Right kidney (tissue), 9 donors: ENCODE results near the gene SEC16A.
A peak's percentile ranks its signal among the peaks of the same experiment; 100 is the strongest.

Source experiments
- DNase-seq: peaks from one replicate; pipeline ENCODE4 v3.0.0-alpha.2; 2016
- long read RNA-seq, 8 donors: transcript quantifications; one replicate each; lab custom pipeline, GENCODE V29; 2026

The SEC16A gene
- long read RNA-seq, donor 1, partial matches to known transcripts, result 0 of 8 reads
- long read RNA-seq, donor 1, other reads (novel, unspliced or antisense), result 5 of 8 reads
- long read RNA-seq, donor 2, partial matches to known transcripts, result 5 of 11 reads
- long read RNA-seq, donor 2, other reads (novel, unspliced or antisense), result 6 of 11 reads
- long read RNA-seq, donor 3, partial matches to known transcripts, result 0 of 12 reads
- long read RNA-seq, donor 3, other reads (novel, unspliced or antisense), result 9 of 12 reads
- long read RNA-seq, donor 4, partial matches to known transcripts, result 21 of 22 reads
- long read RNA-seq, donor 4, other reads (novel, unspliced or antisense), result 0 of 22 reads
- long read RNA-seq, donor 5, partial matches to known transcripts, result 8 of 10 reads
- long read RNA-seq, donor 5, other reads (novel, unspliced or antisense), result 0 of 10 reads
- long read RNA-seq, donor 6, partial matches to known transcripts, result 23 of 27 reads
- long read RNA-seq, donor 6, other reads (novel, unspliced or antisense), result 0 of 27 reads
- long read RNA-seq, donor 7, full-length matches to known transcripts, result 5 of 47 reads
- long read RNA-seq, donor 7, partial matches to known transcripts, result 42 of 47 reads
- long read RNA-seq, donor 7, other reads (novel, unspliced or antisense), result 0 of 47 reads
- long read RNA-seq, donor 8, transcript SEC16A-208 (2 exons, 1,988 nt), result major isoform, 6 of 18 reads
- long read RNA-seq, donor 8, partial matches to known transcripts, result 0 of 18 reads
- long read RNA-seq, donor 8, other reads (novel, unspliced or antisense), result 12 of 18 reads

DNA sequence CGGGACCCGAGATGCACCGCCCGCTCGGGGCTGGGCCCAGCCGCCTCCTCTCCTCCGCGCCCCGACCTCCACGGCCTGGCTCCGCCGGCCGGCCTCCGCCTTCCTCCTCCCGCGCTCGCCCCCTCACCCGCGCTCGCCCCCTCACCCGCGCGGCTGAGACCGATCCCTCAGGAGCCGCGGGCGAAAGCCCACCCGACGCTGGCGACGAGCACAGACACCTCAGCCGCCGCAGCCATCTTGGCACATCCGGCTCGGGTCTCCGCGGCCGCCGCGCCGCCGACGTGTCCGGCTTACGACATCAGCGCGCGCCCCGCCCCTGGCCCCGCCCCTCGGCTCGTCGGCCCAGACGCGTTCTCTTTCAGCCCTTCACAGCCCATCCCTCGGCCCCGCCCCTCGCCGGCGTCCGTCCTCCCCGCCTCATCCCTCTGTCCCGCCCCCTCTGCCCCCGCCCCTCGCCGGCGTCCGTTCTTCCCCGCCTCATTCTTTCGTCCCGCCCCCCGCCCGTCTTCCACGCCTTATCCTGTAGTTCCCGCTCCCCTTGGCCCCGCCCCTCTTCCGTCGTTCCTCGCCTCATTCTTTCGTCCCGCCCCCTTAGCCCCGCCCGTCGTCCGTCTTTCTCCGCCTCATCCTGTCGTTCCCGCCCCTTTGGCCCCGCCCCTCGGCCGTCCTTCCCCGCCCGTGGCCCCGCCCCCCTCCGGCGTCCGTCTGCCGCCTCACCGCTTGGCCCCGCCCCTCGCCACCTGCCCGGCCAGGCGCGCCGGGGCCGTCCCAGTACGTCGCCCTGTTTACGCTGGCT lies at the start of gene SEC16A:
TSS of gene SEC16A (minus strand) at position 248 of the 796 bp plus-strand sequence. CDS start 5,425 bp downstream, outside the sequence.
- peak; percentile 90 for DNase-seq

GRCh38 chr9:136531904-136532798 lies 49.3 kb upstream of the SEC16A start:
- DNase-seq, result no peak

- DNase-seq, result peak; percentile 56
Measured at GRCh38 chr9:136531186-136531903, 48.5 kb upstream of the SEC16A start.

DNA sequence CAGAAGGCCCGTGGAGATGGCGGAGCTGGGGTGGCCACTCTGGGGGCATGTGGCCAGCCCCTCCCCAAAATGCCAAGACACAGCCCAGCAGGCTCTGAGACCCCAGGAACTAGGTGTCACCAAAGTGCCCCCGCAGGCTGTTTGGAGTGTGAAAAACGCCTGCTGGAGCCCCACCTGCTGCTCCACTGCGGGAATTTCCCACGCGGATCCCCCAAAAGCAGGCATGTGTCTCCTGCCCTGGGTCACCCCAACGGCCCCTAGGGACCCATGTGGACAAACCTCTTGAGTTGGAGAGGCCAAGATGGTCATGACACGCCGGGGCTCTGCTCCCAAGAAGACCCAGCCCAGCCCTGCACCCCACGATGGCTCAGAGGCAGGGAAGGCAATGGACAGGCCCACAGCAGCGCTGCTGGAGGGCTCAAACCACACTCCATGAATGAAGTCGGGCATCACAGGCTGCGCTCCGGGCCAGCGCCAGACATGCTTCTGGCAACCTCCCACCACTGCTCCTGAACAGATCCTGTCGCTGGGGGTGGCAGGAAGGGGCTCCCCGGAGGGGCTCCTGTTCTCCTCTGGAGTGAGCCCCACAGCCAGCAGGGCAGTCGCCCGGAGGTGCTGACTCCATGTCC lies 47.7 kb upstream of the SEC16A start:
- DNase-seq, result peak; percentile 44

DNA sequence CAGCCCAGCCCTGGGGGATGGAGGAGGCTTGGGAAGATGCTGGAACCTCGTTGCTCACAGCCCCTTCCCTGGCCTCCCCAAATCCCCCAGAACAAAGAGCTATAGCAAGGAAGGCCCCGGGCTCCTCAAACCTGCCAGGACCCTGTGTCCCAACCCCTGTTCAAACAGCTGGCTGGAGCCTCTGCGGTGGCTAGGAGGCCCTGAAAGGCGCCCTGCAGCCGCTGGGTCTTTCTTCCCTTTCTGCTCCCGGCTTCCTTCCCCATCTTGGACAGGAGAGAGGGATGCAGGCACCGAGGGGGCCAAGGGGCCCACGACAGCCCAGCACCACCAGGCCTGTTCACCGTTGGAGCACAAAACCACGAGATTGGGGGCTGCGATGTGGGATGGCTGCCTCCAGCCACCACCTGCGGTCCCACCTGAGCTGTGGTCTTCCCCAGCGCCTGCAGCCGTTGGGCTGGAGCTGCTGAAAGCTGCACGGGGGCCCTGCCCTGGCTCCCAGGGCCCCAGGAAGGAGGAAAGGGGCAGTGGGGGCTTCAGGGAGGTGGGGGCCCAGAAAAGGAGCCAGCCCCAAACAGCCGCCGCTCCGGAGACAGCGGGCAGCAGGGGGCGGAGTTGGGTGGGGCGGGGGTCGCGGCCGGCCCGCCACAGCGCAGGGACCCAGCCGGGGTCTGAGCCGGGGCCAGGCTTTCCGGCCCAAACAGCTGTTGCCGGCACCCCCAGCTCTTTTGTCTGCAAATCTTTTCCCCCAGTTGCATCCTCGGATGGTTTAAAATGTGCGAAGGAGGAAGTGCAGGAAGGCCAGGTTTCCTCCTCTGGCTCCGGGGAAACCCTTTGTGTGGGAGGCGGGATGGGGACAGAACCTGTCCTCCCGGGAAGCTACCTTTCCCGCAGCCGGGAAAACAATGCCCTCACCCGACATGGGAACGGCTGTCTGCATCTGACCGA lies 46.9 kb upstream of the SEC16A start:
- DNase-seq, result no peak

DNA sequence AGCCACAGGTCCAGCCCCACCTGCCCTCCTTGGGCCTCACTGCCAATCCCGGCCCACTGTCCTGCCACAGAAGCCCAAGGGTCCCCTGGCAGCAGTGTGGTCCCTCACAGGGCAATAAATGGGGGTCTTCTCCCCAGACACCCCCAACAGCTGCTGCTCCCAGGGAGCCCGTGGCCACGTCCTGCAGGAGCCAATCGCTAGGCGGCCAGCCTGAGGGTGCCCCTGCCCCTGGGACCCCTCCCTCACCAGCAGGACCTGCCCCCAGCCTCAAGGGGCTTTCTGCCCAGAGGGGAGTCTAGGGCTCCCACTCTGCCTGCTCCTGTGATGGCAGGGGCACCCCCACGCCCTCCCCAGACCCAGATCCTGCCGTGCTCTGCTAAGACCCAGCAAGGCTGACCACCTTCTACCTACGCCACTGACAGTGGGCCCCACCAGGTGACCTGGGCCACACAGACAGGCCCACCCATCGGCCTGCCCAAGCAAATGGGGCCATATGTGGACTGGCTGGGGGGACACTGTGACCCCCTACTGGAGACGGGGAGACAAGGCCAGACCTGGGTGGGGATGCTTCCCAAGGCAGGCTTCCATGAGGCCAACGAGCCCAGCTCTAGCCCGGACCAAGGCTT lies 46.0 kb upstream of the SEC16A start:
- DNase-seq, result no peak

DNA sequence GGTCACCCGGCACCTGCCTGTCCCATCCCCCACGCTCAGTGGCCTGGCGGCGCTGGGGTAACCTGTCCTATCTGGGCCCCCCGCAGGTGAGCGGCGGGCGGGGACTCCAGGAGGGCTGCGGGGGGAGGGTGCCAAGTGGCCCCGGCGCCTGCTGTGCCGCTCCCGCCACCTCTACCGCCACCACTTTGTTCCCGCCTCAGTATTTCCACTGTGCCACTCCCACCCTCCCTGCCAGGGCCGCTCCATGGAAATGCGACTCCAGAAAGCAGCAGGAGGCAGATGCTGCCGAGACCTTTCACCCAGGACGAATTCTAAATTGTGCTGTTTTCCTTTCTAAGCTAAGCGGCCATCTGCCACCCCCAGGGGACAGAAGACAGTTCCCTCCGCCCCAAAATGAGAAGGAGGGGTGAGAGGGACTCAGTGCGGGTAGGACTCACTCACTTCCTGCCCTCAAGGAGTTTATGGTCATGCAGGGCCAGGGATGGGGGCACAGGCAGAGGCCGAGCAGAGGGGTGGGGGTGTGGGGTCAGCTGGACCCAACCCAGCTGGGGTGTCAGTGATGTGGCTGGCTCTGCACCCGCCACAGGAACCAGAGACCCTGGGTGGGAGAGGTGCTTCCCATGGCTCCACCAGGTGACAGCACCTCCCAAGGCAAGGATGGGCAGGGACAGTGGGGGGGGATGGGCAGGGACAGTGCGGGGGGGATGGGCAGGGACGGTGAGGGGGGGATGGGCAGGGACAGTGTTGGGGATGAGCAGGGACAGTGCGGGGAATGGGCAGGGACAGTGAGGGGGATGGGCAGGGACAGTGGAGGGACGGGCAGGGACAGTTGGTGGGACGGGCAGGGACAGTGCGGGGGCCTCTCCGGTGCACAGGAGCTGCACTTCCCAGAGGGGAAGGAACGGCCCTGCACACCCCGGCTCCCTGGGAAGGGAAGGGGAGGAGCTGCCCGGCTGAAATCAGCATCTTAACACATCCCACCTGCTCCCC lies 45.2 kb upstream of the SEC16A start:
- no peak for DNase-seq

GRCh38 chr9:136527131-136527530 lies 44.3 kb upstream of the SEC16A start:
- no peak for DNase-seq

- peak; percentile 74 for DNase-seq
Measured at GRCh38 chr9:136526625-136527066, 43.8 kb upstream of the SEC16A start.

DNA sequence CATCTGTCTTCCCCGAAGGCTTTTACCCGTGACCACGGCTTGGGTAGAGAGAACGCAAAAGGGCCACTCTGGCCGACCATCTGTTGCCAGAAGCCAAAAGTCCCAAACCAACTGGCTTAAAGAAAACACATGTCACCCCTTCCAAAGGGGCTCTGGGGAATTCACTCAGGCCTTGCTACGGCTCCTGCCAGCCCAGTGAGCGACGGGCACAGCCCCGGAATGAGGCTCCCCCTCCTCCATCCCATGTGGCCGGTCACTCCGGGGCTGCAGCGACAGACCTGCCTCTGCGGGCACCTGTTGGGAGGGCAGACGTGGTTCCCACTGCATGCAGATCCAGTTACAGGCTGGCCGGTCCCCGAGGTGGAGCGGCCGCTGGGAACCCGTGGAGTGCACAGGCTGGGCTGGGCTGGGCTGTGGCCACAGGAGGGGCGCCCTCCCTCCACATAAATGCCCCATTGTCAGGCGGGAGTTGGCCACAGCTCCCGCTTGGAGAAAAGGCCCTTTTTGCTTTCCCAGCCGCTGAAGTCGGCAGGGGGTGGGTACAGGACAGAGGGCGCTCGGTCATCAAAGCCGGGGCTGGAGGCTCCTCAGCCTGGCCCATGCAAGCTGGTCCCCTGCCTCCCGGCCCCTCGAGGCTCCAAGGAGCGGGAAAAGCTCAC lies 43.1 kb upstream of the SEC16A start:
- peak; percentile 72 for DNase-seq

DNA sequence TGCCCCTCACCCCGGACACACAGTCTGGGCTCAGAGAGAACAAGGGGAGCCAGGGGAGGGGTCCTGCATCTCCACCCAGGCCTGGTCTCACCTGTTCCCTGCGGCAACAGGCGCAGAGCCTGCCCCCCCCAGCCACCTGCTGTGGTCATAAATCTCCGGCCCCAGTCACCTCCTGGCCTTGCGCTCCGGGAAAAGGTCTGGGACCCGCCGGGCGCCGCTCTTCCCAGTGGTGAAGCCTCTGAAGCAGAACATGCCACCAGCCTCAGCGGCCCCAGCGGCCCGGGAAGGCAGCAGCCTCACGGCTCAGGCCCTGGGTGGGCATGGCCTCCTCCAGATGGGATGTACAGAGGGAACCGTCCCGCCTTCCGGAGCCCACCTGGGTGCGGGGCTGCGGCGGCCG lies 42.4 kb upstream of the SEC16A start:
- DNase-seq, result peak; percentile 59

DNA sequence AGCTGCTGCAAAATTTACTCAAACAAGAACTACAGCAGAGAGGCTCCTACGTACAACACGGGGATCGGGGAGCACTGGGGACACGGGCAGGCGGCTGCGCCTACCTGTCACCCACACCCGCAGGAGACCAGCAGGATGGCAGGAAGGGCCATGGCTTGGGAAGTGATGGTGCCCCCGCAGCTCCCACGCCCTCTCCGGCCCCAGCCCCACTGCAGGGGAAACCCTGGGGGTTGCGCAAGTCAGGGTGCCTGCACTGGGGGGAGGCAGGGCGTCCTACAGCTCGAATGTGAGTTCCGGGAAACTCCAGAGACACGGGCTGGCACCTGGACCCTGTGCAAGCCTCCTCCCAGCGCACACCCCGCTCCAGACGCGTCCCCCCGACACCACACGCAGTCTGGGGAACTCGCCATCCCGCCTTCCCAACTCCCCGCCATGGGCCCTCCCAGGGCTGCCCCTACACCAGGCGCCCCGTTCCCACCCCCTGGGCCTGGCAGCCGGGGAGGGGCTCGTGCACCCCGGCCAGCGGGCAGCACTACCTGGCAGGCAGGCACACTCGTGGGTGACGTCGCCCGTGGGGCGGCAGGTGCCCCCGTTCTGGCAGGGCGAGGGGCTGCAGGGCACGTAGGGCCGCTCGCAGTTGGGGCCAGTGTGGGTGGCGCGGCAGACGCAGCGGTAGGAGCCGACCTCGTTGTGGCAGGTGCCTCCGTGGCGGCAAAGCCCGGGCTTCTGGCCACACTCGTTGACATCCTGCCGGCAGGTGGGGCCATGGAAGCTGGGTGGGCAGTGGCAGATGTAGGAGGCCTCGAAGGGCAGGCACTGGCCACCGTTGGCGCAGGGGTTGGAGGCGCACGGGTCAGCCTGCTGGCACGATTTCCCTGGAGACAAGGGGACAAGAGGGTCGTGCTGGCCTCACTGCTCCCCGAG lies 39.7 kb upstream of the SEC16A start:
- no peak for DNase-seq

DNA sequence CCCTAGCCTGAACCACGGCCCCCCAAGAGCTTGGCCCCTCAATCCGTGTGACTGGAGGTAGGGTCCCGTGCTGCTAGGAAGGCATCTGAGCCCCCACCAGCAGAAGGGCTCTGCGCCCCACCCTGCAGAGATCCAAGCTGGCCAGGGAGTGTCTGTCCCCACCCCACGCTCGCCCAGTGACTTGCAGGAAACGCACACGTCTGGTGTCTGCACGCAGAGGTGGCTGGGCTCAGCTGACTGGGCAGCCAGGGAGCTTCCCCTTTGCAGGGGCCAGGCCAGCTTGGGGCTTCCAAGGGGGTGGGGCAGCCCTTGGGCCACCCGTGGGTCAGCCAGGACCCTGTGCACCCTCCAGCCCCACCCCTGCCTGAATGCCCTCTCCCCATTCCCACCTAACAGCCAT lies 38.7 kb upstream of the SEC16A start:
- DNase-seq, result no peak

DNA sequence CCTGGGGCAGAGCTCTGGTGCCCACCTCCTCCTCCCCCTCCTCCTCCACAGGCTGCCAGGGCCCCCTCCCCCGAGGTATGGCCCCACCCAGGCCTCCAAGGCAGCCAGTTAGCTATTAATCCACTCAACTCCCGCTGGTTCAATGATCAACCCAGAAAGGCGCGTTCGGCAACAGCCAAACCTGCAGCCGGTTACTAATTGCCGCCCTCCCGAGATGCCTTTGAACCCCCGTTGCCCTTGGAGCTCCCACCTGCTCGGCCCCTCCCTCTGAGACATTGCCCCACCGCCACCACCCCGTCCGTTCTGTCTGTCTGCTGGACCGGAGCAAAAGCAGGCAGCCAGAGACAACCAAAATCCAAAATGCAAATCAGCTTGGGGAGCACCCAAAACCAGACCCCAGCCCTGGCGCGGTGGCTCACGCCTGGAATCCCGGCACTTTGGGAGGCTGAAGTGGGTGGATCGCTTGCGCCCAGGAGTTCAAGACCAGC lies 37.3 kb upstream of the SEC16A start:
- DNase-seq, result peak; percentile 66

- DNase-seq, result peak; percentile 48
Measured at GRCh38 chr9:136519263-136520052, 36.6 kb upstream of the SEC16A start.
